CD4-positive, alpha-beta T cell treated with Interleukin-4 for 4 hours (primary cell): ENCODE results near the gene GLI3.

Experiments
- DNase-seq: peaks from one replicate; pipeline ENCODE4 v3.0.0-alpha.2; 2020

GLI3 gene

DNA sequence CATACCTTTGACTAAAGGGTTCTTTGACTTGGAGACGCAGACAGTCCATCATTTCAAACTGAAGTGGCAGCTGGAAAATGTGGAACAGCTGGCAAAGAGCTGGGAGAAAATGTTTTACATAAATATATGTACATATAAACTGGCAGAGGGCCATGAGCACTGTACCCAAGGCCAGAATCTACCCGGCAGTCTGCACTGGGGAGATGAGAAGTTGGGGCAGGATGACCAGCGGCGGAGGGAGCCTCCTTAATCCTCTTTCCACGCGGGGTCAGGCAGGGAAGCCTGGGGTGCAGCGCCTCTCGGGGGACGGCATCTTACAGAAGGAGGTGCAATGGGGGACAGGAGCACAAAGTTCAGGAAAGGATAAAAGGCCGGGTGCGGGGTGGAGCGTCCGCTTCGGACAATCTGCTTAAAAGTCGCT is 1.3 kb downstream of the GLI3 start:
- DNase-seq, result no peak

DNA sequence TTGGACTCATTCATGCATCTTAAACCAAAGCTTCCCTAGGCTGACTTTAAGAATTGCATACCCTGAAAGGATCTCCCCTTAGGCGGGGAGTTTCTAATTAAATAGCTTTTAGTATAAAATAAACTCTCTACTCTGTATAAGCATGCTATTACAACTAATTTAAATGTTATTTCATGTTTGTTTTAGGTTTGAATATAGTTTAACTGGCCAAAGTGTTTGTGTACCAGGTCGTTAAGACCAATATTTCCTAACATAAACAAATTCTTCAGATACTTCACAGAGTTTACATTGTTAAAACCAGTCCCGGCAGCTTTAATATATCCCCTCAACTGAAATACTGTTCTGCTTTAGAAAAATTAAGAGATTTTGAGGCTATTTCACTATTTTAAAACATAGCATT is 2.3 kb downstream of the GLI3 start:
- DNase-seq, result no peak

DNA sequence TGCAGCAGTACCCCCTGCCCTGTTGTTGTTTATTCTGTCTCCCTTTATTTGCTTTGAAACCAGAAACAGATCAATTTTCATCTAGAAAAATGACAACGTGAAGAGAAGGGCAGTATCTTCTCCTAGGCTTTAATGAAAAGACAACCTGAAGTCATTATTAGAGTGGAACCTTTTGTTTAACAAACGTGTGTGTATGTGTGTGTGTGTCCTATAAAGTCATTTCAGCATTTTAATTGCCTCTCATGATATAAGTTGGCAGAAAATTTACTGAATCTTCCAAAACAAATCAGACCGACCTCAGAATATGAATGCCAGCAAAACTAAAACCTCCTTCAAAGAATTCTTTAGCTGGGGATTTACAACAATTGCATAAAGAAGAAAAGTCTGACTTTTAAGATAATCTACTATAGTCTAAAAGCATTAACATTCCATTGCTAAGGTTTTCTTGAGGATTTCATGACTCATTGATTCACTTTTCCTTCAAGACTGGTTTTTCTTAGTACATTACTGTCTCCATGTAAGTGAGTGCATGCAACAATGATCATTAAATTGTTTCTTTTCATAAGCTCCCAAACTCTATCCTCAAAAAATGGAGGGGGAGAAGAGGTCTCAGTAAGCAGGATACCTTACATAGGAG is 3.2 kb downstream of the GLI3 start:
- no peak for DNase-seq

DNA sequence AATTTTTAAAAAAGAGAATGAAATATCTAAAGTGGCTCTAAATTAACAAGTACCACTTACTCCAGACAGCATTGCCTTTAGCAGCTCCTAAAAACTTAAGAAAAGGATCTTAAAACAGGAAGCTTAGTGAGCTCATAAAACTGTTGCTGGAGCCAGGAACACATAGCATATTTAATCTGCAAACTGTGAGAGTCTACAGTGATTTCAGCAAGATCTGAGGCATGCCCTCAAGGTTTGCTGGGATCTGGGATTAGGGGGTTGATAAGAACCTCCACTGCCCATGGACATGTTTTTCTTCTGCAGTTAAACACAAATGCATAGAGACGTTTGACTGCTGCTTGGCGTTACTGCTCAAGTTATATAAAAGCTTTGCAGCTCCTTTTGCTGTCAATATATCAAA is 3.8 kb downstream of the GLI3 start:
- no peak for DNase-seq

DNA sequence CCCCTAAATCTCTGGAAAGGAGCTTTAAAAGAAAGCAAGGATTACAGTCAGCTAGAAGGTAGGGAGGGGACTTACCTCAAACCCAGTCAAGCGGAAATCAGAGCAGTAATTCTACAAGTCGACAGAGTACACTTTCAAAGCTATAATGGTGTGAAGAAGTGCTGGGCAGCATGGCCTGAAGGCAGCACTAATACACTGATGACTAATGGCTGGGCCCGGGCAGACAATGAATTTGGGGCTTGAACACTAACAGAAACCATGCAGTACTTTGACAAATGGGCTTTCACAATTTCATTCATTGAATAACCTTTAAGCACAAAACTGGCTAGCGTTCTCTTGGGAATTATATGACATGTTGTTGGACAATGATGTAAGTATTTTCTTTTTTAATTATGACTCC is 4.7 kb downstream of the GLI3 start:
- DNase-seq, result no peak

DNA sequence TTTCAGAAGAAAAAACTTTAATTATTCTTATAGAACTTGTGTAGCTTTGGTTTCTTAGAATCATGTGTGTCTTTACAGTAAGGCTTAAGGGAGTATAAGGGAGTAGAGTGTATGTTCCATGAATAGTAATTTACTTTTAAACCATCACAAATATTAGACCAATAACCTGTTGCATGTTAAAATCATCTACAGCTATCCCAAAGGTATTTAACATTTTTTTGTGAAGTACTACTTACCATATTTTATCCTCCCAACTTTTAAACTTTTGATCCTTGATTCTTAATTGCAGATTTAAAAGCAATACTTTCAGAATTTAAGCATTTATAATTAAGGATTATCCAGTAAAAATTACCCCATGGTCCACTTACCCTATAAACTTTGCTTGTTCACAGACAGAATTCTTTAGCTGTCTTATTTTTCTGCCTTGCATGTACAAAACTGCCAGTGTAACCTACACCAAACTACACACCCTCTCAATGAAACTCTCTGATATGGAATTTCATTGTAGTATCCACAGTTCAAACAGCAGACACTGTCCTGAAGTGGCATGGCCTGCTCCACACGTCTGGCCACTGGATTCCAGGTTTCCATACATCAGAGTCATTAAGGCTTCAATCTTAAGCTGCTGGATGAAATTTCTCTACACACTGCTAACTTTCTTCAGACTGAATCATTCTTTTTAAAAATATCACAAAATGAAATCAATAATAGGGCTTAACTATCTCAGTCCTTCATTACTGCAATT is 5.8 kb downstream of the GLI3 start:
- DNase-seq, result no peak

DNA sequence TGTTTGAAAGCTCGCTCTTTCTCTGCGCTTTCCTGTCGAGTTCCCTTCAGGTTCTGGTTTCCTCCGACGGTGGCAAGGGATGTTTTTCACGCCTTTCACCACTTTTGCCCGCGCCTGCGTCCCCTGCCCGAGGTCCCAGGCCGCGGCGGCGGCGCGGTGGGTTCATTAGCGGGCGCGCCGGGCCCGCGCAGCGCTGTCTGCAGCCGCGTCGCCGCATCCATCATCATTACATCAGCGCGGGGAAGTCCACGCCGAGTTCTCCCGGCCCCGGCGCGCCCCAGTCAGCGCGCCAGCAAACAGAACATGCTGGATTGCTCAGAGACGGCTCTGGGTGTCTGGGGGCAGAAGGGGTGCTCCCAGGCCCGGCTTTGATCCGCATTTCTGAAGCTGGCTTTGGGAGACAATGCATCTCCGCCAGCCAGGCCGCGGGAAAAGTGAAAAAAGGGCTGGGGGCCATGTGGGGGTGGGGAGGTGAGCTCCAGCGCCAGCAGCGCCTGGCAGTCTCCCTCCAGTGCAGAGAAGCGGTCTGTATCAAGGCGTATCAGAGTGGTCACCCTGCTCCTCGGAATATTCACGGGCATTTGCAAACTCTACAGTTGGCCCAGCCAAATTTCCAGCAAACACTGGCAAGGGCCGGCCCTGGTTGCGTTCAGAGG is 8.9 kb downstream of the GLI3 start:
- DNase-seq, result no peak

DNA sequence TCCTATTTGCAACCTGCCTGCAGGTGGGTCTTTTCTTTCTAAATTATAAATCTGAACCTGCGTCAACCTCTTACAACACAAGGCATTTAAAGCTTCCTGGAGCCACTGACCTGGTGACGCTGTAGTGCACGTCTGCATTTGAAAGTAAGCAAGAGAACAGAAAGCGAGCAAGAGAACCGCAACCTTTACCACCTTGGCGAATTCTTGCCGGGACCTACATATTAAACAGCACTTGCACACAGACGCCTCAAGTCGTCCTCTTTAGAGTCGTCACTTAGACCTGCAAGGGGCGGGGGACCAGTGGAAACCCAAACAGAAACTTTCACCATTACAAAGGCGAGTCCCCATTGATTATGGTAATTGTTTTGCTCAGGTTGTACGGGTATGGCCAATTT is 9.5 kb downstream of the GLI3 start:
- DNase-seq, result no peak

DNA sequence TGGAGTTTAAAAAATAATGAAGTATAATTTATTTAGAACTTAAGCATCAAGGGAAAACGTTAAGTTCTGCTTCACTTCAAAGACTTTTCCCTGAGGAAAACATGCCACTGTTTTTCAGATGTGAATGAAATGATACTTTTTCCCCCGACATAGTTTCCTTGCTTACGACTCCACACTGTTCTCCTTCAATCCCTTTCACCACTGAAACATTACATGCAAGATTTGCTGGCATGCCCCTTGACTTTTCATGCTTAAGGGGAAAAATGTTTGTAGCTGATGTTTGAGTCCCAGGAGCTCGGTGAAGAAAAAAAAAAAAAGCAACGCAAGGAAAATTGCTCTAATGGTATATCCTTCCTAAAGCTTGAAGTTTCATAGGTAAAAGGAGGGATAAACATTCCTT is 10.0 kb downstream of the GLI3 start:
- no peak for DNase-seq

DNA sequence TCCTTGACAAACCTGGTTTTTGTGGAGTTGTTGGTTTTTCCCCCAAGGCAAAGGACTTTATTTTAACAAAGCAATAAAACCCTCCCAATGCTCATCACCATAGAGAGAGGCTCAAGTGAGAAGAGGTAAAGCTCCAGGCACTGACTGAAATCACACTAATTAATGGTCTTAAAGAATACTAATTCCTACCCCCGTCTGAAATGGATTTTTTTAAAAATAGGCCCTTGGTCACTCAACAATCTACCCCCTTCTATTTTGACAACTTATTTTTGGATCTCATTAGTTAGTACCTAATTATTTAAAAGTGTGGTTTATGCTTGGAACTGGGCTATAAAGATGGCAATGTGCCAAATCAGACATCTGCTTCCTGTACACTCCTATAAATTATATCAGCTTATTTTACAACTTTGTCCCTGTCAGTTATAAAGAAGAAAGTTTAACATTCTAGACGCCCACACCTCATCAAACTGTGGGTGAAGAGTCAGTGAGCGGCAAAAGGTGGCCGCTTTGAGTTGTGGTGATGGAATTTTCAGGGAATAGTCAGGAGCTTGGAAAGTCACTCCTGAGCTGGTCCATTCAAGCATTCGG is 10.6 kb downstream of the GLI3 start:
- no peak for DNase-seq

DNA sequence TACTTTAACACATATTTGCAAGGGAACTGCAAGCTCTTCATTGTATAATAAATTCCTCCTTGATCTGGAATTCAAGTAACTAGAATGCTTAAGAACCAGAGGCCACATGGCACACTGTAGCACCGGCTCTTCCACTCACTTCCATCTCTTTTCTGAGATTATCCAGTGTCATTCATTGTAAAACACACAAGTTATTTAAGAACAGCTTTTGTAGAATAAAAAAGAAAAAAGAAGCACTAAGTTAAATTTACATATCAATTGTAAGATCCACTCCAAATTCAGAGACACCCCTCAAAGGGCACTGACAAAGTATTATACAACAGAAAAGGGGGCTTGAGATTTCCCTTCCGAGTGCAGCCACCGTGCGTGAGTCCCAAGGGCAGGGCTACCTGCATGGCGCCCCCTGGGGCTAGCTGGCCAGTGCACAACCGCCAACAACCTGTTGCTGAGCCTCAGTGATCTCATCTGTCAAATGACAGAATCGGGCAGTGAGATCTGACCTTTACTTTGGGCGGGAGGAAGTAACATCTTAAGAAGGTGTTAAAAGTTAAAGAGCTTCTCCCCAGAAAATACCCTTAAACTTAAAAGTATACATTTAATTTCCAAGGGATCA is 12.5 kb downstream of the GLI3 start:
- no peak for DNase-seq

DNA sequence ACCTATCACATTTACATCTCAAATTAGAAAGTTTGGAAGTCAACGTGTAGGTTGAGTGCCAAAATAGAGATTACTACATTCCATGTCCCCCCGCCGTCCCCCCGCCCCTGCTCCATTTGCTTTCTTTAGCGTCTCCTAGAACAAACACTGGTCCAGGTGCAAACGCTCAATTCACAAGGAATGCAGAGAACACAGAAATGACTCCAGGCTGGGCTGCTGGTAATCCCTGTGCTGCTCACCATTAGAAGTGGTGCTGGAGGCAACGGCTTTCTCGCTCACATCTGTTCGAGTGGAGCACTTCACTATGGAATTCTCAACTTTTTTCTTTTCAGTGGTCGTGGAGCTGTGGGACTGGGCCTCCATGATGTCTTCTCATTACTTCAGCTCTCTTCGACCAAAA is 14.1 kb downstream of the GLI3 start:
- no peak for DNase-seq

DNA sequence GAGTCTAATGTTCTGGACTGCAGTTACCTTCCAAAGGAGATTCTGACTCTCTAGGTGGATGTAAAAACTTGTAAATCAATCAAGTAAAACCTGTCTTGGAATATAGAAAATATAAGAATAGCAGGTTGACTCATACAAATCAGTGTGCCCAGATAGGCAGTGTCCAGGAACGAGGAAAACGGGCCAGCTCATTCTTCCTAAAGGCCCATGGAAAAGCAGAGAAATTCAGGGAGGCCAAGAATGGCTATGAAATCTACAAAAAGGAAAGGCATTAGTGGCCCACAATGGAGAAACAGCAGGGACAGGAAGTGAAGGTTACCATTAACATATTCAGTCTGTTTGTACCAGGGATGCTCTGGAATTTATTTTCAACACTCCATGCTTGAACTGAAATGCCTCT is 14.9 kb downstream of the GLI3 start:
- no peak for DNase-seq

DNA sequence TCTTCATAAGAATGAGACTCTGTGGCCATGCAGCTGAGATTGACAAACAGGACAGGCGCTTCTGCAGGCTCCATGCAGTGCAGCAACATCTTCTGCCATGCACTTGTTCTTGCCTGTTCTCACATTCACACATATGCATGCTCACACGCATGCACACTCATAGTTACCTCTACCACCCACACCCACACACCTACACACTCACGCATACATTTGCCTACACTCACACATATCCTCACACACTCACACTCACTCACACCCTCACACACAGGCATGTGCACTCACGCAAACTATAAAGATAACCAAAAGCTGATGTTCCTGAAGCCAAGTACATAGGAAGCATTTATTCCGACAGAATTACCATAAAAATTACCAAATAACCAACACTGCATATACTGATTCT is 15.7 kb downstream of the GLI3 start:
- no peak for DNase-seq

DNA sequence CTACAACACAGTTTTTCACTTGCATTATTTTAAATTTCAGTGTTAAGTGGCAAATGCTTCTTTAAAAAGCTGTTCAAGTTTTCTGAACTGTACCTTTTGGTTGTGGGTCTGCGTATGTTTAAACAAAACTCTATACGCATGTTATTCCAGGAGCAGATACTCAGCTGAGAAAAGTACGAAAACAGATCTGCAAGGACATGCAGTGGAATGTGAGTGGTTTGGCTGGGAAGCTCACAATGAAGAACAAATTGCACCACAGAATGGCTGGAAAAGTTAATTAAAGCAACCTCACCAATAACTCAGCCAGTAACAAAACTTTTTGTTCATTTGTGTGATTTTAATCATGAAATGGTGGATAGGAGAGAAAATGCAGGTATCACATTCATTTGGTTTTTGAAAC is 17.6 kb downstream of the GLI3 start:
- no peak for DNase-seq

DNA sequence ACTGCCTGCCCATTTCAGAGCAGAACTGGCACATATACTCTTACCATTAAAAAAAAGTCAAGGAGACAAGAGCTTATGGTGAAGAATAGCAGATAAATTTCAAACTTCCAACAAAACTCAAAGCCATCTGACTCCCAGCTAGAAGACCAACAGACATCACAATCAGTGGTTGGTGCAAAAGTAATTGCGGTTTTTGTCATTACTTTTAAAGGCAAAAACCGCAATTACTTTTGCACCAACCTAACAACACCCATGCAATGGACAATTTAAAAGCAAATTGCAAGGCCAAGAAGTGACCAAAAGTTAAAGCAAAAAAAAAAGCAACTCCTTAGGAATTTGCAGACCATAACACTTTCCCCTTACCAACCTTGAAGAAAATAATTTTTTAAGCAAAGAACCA is 18.8 kb downstream of the GLI3 start:
- no peak for DNase-seq

DNA sequence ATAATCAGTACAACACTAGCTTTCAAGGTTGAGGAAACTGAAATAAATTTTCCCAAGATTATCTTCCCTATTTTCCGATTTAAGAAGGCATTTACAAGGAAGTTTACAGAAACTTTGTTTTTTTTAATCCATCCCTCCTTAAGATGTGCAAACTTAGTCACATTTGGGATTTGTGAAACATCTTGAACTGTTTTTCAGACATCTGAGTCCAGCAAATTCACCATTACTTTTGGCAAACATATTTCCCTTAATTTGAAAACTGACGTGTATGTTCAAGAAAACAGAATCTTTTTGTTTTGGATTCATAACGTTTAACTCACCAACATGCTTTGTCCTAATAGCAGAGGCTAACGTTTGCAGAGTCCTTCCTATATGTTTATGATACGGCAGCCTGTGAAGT is 19.5 kb downstream of the GLI3 start:
- no peak for DNase-seq

DNA sequence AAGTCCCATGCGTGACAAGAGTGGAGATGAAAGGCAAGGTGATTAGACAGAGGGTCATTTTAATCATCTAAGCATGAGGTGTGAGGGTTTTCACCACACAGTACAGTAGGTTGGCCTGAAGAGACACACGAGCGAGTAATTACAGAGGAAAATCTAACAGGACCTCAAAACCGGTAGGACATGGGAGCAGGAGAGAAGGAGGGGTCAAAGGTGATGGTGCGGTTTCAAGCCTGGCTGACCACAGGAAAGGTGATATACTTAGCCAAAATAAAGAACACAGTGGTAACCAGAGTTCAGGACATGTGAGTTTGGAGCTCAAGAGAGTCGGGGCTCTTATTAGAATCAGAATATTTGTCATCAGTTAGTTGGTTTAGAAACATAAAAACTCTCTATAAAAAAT is 20.0 kb downstream of the GLI3 start:
- DNase-seq, result no peak

DNA sequence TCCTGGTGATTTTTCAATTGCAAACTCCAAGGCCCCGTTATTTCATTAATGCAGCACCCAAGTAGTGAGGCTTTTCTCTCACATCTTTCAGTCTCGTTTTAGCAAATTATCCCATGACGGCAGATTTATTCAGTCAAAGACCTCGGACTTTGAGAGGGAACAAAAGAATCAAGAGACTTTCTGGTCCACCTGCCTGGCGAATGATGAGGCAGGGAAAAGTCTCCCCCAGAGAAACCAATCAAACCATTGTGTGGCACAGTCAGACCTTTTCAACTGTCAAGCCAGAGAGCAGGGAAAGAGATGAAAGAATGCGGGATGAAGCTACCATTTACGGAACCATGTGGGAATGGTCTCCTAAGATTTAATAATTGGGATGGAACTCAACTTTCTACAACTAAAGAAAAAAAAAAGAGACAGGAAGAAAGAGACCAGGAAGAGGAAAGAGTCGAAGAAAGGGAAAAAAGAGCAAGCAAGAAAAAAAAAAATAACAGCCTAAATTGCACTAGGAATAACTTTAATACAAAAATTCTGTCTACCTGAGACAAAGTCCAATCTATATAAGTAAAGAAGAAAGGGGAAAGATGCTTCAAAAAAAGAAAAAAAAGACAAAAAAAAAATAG is 22.8 kb downstream of the GLI3 start:
- DNase-seq, result no peak

DNA sequence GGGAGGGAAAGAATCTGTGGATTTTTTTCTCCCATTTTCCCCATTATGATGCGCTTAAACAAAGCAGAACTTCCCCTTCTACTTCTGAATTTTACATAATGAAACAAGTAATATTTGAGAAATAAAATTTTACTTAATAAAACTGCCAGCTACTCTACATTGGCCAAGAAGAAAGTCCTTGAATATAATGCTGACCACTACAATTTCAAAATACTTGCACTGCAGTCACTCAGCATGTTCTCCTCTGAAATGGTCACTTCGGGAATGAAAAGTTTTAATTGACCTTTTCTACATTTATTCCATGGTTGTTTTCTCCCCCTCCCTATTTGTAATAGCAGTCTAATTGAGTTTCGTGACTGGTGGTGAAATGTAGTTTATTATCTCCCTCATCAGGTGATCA is 23.9 kb downstream of the GLI3 start:
- DNase-seq, result no peak

DNA sequence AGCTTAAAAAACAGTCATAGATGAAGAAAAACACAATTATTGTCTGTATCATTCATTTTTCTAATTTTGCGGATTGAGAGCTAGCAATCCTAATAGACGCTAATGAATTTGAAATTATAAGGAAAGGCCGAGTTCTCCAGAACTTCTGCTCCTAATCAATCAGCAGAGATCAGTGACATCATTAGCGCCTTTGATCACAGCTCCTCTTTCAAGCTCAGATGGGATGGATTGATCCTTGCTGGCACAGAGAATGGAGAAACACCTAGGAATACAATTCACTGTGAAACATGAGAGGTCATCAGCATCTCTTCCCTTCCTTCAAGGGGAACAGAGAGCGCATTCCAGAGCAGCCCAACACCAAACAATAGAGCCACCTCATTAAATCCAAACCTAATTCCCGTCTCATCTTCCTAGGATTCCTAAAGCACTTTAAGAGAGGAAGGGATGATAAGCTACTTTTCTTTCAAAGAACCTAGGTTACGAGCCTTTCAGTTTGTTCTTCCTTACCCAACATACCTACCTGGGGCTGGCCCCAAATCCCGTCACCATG is 24.4 kb downstream of the GLI3 start:
- no peak for DNase-seq

DNA sequence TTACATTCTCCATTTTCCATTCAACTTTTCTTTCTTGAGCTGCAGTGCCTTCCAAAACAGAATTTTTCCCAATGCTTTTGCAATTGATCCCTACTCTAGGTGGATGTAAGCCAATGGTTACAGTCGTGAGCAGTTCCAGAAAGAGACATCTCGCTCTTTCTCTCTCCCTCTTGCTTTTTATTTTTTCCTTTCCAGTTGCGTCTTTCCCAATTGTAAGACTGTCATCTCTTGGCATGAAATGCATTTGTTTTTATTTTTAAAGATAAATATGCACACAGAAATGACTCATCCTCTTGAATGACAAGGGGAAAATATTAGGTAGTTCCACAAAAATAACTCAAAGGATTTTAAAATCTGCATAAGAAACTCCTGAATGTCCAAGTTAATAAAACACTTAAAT is 25.1 kb downstream of the GLI3 start:
- no peak for DNase-seq

DNA sequence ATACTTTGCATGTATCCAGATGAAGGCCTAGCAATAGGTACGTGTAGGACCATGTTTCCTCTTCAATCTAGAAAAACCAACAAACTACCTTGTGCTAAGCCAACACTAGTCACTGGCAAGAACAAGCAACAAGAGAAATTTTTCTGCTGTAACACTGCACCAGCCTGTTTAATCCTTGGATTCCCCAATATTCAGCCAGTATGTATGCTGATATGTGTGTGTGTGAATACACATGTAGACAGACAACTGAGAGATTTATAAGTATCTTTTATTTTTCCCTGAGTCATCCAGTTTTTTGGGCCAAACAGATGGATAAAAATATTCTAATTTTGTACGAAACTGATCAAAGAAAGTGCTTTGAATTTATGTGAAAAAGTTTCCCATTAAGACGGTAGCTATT is 26.2 kb downstream of the GLI3 start:
- no peak for DNase-seq
